Right renal cortex interstitium (tissue), 3 donors: ENCODE results near the gene CHST1. TPM values are rescaled to one million over a fixed set of nuclear protein-coding genes. Genes with fewer than 3 reads are reported as not detected.

Experiments
- DNase-seq, 3 donors: peaks; one replicate each; pipeline ENCODE4 v3.0.0-alpha.2; 2013; ENCODE audit warnings: low read depth in 3 of 3, low spot score in 2 of 3
- polyA plus RNA-seq, 3 donors: library from polyadenylated mRNA; unstranded; fragments of 120-200 nt; gene quantifications; one replicate each; pipeline ENCODE4 v1.2.1, GENCODE V29; 2013; ENCODE audit not compliant: insufficient read length in 3 of 3

The CHST1 gene, protein sequence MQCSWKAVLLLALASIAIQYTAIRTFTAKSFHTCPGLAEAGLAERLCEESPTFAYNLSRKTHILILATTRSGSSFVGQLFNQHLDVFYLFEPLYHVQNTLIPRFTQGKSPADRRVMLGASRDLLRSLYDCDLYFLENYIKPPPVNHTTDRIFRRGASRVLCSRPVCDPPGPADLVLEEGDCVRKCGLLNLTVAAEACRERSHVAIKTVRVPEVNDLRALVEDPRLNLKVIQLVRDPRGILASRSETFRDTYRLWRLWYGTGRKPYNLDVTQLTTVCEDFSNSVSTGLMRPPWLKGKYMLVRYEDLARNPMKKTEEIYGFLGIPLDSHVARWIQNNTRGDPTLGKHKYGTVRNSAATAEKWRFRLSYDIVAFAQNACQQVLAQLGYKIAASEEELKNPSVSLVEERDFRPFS
- polyA plus RNA-seq, result 1 to 10 TPM; 6.3 to 7.5 (median 7.2) TPM

DNA sequence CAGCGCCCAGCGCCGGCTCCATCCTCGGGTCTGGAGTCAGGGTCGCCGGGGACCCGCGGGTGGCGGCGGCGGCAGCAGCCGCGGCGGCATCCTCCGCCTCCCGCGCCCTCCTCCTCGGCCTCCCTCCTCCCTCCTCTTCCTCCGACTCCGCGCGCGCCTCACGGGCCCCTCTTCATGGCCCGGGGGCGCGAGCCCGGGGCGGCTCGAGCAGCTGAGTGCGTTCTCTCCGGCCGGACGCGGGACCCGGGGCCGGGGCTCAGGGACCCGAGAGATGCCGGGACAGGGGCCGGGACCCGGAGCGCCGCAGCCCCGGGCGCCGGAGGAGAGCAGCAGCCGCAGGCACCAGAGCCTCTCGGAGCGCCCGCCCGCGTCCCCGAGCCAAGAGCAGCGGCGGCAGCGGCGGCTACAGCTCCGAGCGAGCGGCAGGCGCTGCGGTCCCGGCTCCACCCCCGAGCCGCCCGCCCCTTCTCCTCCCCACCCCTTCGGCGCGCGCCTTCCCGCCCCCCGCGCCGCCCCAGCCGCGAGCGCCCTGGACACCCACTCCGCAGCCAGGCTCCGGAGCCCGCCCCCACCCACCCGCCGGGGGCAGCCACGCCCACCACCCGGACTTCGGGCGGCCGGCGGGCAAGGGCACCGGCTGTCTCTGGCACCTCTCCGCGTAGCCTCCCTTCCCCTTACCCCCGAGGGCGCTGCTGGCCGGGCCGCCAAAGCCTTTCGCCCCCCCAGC, at the start of gene CHST1:
Gene CHST1 (minus strand): TSS at position 417 of the 727 bp plus-strand sequence. CDS start 14,699 bp downstream, outside the sequence.
- DNase-seq, result no peak

DNA sequence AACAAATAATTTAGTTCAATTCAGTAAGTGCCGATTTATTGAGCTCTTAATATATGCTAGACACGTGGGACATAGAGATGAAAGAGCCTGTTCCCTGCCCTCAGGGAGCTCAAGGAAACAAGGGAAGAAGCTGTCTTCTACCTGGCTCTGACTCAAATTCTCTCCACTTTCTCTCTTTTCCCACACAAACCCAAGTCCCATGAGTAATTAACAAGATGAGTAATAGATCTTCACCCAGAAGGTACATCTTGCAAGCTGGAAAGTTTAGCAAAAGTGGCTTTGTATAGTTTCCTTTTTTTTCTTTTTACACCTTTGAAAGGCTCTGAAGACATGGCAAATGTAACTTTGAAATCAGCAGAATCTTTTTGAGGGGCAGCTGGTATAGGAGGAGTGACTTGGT, 48.2 kb upstream of the CHST1 start:
- no peak for DNase-seq

DNA sequence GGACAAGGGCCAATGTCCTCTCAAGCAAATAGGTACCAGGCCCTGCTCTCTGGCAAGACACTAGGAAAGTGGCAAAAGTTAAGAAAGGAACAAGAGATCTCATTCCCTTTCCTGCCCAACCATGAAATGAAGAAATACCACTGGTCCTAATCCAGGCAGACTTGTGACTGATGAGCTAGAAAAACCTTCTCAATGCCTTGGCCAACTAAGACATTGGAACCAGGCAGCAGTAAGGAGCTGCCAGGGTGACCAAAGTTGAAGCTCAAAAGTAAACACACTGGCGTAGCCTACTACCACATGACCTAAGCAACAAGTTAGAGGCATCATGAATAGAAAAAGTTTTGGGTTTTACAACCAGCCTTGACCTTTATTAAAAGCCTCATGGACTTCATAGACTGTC, 45.1 kb upstream of the CHST1 start:
- no peak for DNase-seq

DNA sequence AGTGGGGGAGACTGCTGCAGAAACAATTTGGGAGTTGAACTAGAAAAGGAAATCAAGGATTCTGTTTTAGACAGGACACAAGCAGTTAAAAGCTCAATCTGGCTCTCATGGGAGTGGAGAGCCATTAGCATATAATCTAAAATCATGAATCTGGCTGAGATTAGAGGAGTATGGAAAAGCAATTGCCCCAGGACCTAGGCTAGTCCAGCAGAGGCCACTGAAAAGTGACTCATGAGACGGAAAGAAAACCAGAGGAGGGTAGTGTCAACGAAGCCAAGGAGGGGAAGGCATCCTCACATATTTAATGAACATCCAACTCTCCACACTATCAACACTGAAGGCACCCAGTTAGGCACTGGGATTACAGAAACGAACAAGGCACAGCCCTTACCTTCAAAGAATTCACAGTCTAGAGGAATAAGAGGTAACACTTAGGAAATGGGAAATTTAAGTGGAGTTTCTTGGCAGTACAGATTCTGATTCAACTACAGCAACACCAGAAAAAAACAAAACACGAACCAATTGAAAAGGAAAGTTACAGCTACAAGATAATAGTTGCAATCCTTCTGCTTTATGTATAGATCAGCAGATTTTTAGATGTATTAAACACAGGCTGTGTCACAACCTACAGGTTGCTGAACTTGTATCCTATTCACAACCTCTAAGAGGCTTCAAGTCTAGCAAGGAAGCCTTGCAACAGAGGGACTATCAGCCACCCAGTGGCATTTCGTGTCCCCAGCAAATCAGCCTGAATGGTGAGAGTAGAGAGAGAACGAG, 43.7 kb upstream of the CHST1 start:
- no peak for DNase-seq

DNA sequence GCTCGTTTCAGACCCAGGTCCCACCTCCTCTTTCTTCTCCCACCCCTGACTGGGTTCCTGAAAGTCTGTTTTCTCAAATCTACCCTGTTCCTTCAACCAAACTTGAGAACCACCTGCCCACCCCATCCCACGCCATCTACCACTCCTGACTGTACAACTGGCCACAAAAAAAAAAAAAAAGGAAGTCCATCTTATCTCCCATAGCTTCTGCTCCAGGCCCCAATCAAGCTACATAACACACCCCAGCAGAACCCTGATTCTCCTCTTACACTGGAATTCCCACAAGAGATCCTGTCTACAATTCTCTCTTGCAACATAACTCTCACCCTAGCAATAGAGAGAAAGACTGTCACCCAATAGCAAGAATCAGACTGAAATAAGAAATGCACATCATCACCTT, 39.2 kb upstream of the CHST1 start:
- no peak for DNase-seq

DNA sequence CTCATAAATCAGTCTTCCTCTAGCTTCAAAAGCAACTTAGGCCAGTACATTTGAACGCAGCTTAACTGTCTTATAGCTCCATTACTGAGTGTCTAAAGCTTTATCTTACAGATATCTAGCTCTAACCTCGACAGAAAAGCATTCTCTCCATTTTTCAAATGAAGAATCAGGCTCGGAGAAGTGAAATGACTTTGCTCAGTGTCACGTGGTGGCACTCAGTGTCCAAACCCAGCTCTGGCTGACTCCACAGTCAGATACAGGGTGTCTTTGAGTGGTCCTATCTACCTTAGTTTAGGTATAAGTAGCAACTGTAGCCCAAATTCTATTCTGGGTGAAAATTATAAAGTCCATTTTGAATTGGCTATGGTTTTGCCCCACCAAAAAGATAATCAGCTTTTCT, 38.7 kb upstream of the CHST1 start:
- DNase-seq, result no peak

DNA sequence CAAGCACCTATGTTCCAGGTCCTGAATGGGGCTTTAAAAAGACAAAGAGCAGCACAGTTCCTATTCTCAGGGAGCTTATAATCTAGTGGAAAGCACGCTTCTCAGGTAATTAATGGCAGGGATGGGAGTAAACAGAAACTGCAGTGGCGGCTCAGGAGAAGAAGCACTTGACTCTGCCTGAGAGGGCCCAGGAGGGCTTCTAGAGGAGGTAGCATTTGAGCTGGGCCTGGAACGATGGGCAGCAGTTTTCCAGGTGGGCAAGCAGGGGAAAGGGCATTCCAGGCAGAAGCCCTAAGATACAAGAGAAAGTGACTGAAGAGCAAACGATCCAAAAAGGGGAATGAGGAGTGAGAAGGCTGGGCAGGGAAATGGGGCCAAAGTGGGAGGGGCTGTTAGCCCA, 37.1 kb upstream of the CHST1 start:
- DNase-seq, result no peak

DNA sequence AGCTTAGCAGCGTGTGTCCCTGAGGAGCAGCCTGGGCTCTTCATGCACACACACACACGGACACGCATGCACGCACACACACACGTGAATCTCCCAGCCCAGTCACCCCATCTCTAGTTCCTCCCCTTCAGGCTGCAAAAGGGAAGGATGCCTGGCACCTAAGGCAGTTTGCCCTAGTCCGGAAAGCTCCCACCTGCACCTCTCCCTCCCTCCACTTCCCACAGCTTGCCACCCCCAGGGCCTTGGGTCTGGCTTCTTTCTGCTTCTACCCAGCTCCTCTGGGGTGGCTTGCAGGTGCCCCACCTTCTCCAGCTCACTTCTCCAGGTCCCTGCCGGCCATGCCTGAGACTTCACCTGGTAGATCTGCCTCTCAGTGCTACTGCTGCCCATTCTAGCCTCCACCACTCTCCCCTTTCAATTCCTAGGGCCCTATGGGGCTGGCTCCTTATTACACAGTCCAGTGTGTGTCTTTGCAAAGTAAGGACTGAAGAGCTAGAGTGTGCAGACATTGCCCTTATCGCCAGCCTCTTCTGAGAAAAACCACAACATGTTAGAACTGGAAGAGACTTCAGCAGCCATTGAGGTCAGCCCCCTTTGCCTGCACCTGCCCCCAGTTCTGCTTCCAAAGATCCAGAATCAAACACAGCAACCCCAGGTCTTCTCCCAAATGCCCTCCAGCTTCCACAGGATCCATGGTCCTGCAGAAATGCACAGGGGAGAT, 33.5 kb upstream of the CHST1 start:
- no peak for DNase-seq

DNA sequence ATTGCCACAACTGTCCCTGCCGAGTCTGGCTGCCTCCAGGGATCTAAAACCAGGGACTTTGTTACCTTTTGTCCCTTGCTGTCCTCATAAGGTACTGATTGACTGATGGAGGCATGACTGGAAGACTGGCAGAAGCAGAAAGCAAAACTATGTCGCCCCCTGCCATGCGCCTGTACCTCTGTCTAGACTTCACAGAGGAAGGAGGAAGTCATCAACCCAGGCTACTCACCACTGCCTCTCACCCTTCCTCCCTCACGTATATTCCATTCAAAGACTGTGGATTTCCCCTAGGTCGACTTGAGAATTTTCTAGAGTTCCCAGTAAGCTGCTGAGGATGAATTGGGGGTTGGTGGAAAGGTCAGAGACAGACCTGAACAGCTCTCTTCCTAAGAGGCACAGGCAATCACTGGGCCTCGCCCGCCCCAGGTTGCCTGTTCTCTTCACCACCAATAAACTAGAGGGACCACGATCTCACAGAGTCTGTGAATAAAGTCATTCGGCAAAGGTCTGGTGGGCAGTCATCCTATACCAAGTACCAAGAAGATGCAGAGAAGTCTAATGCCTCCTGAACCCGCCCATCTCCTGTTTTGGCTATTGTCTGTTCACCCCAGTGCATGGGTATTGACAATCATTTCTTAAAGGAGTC, 27.5 kb upstream of the CHST1 start:
- no peak for DNase-seq

DNA sequence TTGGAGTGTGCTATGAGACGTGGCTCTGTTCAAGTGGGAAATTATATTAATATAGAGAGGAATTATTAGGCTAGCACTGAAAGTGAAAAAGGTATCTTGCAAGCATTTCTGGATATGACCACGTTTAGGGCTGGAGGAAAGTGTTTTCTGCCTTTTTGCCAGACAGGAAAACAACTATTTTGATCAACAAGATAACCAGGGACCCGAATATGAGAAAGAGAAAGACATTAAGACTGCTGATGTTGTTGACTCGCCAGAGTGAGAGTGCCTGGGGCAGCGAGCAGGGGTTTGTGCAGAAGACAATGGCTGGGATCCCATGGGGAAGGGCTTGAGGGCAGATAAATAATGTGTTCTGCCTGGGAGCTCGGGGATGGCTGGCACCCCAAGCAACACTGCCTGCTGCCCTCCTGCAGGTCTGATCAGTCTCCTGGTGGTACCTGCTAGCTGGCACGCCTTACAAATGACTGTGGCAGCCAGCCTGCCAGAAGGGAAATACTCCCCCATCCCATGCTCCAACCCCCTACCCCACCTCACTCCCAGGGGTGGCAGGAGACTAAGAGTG, 23.1 kb upstream of the CHST1 start:
- DNase-seq, result no peak

DNA sequence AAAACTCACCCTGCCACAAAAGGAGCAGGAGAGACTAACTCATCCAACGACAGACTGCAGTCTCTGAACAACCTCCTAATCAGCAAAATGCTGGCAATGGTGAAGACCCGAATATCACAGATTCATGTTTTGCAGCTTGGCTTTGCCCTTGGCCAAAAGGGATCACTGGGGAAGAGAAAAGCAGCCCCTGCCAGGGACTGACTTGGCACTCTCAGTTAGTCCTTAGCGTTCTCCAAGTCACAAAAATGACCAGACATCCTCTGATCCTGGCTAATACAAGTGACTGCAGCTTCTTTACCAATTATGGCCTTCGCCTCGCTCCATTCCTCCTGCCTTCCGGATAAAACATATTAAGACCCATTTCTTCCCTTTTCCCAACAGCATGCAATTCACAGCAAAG, 22.4 kb upstream of the CHST1 start:
- no peak for DNase-seq

DNA sequence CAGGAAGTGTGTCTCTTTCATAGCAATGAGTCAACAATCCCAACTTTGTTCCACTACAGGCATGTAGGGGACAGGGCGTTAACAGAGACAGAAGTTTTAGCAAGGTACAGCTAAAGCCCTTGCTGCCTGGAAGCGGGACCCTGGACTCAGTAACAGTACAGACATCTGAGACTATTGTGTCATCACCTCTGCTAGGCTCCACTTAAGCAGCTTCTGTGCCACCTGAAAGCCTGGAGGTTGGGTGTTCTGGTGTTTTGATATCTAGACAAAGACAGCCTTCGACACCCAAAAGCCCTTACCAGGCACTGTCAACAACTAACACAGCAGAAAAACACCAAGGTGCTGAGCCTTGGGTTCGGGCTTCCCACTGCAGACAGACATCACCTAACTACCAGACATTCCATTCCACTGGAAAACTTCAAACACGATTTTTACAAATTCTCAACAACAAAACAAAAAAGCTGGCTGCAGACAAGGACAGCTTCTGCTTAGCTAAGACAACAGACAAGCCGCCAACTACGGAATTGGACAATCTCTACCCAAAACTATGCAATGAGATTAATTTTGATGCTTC, 20.6 kb upstream of the CHST1 start:
- no peak for DNase-seq

DNA sequence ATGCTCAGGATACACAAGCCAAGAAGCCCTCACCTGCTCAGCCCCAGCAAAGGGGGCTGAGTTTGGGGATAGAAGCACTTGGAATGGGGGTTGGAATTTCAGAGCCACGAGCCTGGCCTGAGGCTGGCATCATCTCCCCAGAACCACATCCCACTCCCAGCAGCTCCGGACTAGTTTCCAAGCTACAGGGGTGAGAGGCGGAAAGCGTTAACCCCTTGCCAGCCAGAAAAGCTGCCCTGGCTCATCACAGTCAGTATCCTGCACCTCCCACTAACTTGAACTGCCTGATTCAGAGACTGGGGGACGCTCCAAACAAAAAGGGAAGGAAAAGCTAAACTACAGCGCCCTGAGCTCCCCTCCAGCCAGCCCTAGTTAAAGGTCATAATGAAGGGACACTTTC, 19.0 kb upstream of the CHST1 start:
- DNase-seq, result no peak

DNA sequence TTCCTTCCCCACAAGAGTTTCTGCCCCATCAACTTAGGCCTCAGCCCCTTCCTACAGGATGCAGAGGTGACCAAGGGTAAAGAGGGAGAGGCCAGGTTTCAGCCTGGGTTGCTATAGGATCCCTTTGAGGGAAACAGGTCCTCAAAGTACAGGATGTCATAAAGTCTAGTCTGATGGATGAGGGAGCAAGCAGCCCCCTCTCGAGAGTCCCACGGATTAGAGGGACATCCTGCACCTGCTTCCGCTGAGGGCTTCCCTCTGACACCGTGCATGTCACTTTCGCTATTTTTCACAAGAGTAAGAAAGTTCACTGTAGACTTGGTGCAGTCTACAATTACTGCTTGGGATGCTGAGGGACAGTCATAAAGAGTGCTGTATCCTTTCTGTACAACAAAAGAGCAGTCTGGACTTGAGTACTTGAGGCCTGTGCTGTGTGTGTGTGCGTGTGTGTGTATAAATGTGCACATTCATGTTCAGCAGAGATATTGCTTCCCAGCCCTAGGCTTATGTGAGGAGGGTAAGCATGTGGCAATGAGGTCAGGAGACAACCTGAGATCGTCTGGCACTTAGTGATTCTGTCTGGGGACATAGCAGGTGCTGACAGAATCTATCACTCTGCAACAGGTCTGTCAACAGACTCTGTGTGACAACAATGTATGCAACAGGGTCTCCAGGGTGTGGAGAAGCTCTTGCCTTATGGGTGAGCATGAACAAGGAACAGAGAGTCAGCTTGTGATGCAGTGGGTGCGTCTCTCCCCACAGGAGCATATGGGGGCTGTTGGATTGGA, 18.0 kb upstream of the CHST1 start:
- DNase-seq, result no peak

DNA sequence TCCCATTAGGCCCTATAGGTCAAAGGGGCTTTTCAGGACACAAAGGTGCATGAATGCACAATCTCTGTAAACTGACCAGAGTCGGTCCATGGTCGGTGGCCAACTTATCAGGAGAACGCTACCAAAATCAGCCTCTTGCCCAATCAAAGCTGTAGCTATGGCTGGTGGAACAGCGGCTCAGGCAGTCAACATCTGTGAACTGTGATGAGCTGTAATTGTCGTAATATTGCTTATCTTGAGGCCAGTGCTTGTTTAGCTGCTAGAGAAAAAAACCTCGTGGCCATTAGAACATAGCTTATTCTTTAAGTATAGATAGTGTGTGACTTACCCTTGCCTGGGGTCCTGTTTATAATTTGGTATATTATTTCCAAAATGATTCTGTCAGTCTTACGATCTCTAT, 14.4 kb upstream of the CHST1 start:
- no peak for DNase-seq

DNA sequence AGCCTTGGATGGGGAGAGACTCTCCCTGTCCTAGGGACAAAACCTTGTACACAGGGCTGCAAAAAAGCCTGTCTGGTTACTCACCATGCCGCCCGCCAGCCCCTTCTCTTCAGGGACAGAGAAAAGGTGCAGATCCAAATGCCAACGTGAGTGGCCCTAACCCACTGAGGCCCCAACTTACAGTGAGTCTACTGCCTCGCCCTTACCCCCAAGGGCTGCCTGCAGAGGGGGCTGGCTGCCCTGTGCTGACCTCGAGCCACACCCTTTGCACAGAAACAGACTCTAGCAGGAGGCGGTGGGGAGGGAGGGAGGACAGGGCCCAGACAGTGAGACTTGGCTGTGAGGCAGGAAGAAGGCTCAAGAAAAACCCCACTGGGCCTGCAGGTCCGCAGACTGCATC, 13.6 kb upstream of the CHST1 start:
- DNase-seq, result no peak

DNA sequence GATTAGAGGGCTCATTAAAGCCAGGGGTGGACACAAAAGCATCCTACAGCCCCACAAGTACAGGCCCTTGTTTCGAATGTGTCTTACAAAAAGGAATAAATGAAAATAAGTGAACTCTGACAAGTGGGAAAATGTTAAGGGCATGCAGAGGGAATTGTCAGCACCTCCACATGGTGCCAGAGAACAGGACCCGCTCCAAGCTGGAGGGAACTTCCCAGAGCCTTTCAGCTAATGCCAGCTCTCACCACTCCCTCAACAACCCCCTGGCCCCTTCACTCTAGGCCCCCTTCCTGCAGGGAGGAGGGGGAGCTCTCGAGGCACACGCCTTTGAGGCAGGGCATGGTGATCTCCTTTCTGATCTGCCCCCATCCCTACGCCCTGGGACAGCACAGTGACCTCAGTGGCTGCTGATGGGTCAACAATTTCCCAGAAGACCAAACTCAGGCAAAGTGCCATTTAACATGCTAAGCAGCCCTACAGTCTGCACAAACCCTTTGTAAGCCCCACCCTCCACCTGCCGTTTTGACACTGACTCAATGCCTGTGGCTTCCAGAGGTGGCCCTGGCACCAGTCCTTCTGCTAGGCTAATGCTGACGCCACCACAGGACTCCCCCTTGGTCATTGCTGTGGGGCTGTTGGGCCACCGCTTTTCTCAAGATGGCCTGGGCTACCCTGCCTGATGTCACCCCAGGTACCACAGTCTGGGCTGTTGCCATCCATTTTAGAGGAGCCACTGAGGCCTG, 12.5 kb upstream of the CHST1 start:
- no peak for DNase-seq

DNA sequence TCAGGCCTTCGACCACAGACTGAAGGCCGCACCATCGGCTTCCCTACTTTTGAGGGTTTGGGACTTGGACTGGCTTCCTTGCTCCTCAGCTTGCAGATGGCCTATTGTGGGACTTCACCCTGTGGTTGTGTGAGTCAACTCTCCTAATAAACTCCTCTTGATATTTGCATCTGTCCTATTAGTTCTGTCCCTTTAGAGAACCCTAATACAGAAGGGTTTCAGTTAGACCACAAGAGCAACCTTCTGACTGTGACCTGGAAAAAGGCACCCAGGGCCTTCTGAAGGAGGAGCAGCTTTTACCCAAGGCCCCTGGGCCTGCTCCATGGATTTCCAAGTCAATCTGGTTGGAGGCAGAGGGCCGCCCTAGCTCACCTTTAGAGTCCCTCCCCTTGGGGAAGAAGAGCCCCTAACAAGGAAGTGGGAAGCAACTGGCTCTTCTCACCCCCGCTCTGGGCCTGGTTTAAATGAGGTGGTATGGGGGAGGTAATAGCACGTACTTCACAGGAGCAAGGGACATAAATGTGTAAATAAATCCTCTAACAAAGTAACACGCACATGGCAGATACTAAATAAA, 11.2 kb upstream of the CHST1 start:
- no peak for DNase-seq
